Hepatocyte (in vitro differentiated cells): ENCODE measurements around the gene UGT1A10. TPM values are rescaled to one million over a fixed set of nuclear protein-coding genes. Genes with fewer than 3 reads are reported as not detected.

Source experiments
- DNase-seq: peaks from one replicate; pipeline ENCODE4 v3.0.0-alpha.2; 2016; ENCODE audit warnings: low spot score
- H2AFZ ChIP-seq: fragments of 200-600 bp; sonication (generic); 2 replicates; pipeline ENCODE4 v1.6.0; 2016; ENCODE audit warnings: antibody characterized with exemption, mild to moderate bottlenecking
- H3K27ac ChIP-seq: fragments of 200-600 bp; sonication (generic); 2 replicates; pipeline ENCODE4 v1.5.1; 2016; ENCODE audit warnings: mild to moderate bottlenecking
- H3K27me3 ChIP-seq: fragments of 200-600 bp; sonication (generic); 2 replicates; pipeline ENCODE4 v1.6.1; 2016
- H3K36me3 ChIP-seq: fragments of 200-600 bp; sonication (generic); replicated peaks from 2 replicates; pipeline ENCODE4 v1.5.1; 2016; ENCODE audit warnings: low read depth; ENCODE audit not compliant: insufficient read depth
- H3K4me1 ChIP-seq: fragments of 200-600 bp; sonication (generic); 2 replicates; pipeline ENCODE4 v1.5.1; 2016; ENCODE audit warnings: mild to moderate bottlenecking, moderate library complexity; ENCODE audit not compliant: insufficient read depth
- H3K4me2 ChIP-seq: fragments of 200-600 bp; sonication (generic); 2 replicates; pipeline ENCODE4 v1.6.0; 2016
- H3K4me3 ChIP-seq: fragments of 200-600 bp; sonication (generic); 2 replicates; pipeline ENCODE4 v1.5.1; 2016; ENCODE audit warnings: mild to moderate bottlenecking
- H3K79me2 ChIP-seq: fragments of 200-600 bp; sonication (generic); 2 replicates; pipeline ENCODE4 v1.6.0; 2017; ENCODE audit warnings: mild to moderate bottlenecking
- H3K9me2 ChIP-seq: fragments of 200-600 bp; sonication (generic); replicated peaks from 2 replicates; pipeline ENCODE4 v1.6.0; 2017; ENCODE audit warnings: mild to moderate bottlenecking; ENCODE audit not compliant: insufficient read depth
- H3K9me3 ChIP-seq: fragments of 200-600 bp; sonication (generic); 2 replicates; pipeline ENCODE4 v1.5.1; 2016; ENCODE audit warnings: low read depth, mild to moderate bottlenecking
- H4K20me1 ChIP-seq: fragments of 200-600 bp; sonication (generic); 2 replicates; pipeline ENCODE4 v1.6.0; 2016; ENCODE audit warnings: mild to moderate bottlenecking; ENCODE audit not compliant: insufficient read depth, poor library complexity, severe bottlenecking
- CTCF ChIP-seq: fragments of 200-600 bp; sonication (generic); IDR thresholded peaks from 2 replicates; pipeline ENCODE4 v1.5.1; 2016; ENCODE audit warnings: antibody characterized with exemption, mild to moderate bottlenecking; ENCODE audit not compliant: poor library complexity
- EZH2 ChIP-seq: fragments of 200-600 bp; sonication (generic); IDR thresholded peaks from 2 replicates; pipeline ENCODE4 v1.6.1; 2016; ENCODE audit warnings: antibody characterized with exemption, mild to moderate bottlenecking, borderline replicate concordance
- EZH2phosphoT487 ChIP-seq: fragments of 200-600 bp; sonication (generic); IDR thresholded peaks from one replicate; pipeline ENCODE4 v1.6.1; 2018; ENCODE audit warnings: antibody characterized with exemption, mild to moderate bottlenecking, low read depth, moderate library complexity; ENCODE audit not compliant: unreplicated experiment, severe bottlenecking
- WGBS: methylation state at CpG from one replicate; pipeline ENCODE4 v1.1.6; 2016; ENCODE audit warnings: low lambda C conversion rate; ENCODE audit errors: missing lambda C conversion rate; 5-methylcytosine and 5-hydroxymethylcytosine counted together
- polyA plus RNA-seq: library from polyadenylated mRNA; unstranded; fragments of >200 nt; fragmentation: Nextera tagmentation; extraction: Ambion mirVana; gene quantifications from 2 replicates; pipeline ENCODE4 v1.2.1, GENCODE V29; 2016
- total RNA-seq: library from RNA; depleted of rRNA; stranded (reverse); fragments of >200 nt; gene quantifications from 2 replicates; pipeline ENCODE4 v1.2.3, GENCODE V29; 2014

UGT1A10 gene
- total and polyA plus RNA-seq, 2 experiments from 2014 or later, result not detected

- Histone ChIP-seq H2AFZ (no peak overlapping the region), H3K4me2 (no peak overlapping the region), H4K20me1 (no peaks in the 10 kb centered on the region), H3K9me2 (no peaks in the 10 kb centered on the region), H3K27me3 (no peaks in the 10 kb centered on the region), H3K4me1 (no peaks in the 10 kb centered on the region), H3K79me2 (no peaks in the 10 kb centered on the region), H3K36me3 (no peaks in the 10 kb centered on the region), H3K4me3 (no peak overlapping the region), H3K27ac (no peak overlapping the region), H3K9me3 (no peaks in the 10 kb centered on the region)
- TF ChIP-seq CTCF (no peak), EZH2phosphoT487 (no peak), EZH2 (no peak)
- 95% methylated on average over 7 of the region's 7 CpGs for WGBS
- no peak for DNase-seq
Observed at GRCh38 chr2:233792720-233793119, 156.5 kb downstream of the UGT1A10 start.

GRCh38 chr2:233793465-233794127 lies 157.3 kb downstream of the UGT1A10 start:
- no peak overlapping the region for H3K4me3 ChIP-seq
- H3K79me2 ChIP-seq, result no peaks in the 10 kb centered on the region
- H3K4me1 ChIP-seq, result no peaks in the 10 kb centered on the region
- no peak overlapping the region for H3K4me2 ChIP-seq
- no peaks in the 10 kb centered on the region for H3K27me3 ChIP-seq
- no peaks in the 10 kb centered on the region for H4K20me1 ChIP-seq
- no peaks in the 10 kb centered on the region for H3K9me3 ChIP-seq
- no peak overlapping the region for H2AFZ ChIP-seq
- TF ChIP-seq EZH2 (no peak), CTCF (no peak), EZH2phosphoT487 (no peak)
- no peaks in the 10 kb centered on the region for H3K36me3 ChIP-seq
- H3K27ac ChIP-seq, result no peak overlapping the region
- 88% methylated on average over 18 of the region's 18 CpGs for WGBS
- no peaks in the 10 kb centered on the region for H3K9me2 ChIP-seq
- no peak for DNase-seq

GRCh38 chr2:233794128-233794658 lies 157.9 kb downstream of the UGT1A10 start:
- WGBS, result 88% methylated on average over 17 of the region's 17 CpGs
- no peak for DNase-seq

More at GRCh38 chr2:233794128-233794658, 157.9 kb downstream of the UGT1A10 start:
- Histone ChIP-seq H4K20me1 (no peaks in the 10 kb centered on the region), H3K27ac (no peak overlapping the region), H3K4me2 (no peak overlapping the region), H3K79me2 (no peaks in the 10 kb centered on the region), H3K9me2 (no peaks in the 10 kb centered on the region), H3K27me3 (no peaks in the 10 kb centered on the region), H3K36me3 (no peaks in the 10 kb centered on the region), H3K9me3 (no peaks in the 10 kb centered on the region), H3K4me3 (no peak overlapping the region), H2AFZ (no peak overlapping the region), H3K4me1 (no peaks in the 10 kb centered on the region)
- TF ChIP-seq CTCF, result no peak
- no peak for TF ChIP-seq EZH2
- TF ChIP-seq EZH2phosphoT487, result no peak
